Keratinocyte (primary cell): ENCODE data around the gene DPP10. TPM values are rescaled to one million over a fixed set of nuclear protein-coding genes. Genes with fewer than 3 reads are reported as not detected.

ENCODE experiments used
- DNase-seq: peaks from one replicate; pipeline ENCODE4 v3.0.0-alpha.2; 2011; ENCODE audit warnings: low read depth, missing footprints, low spot score
- FAIRE-seq: peaks from 2 replicates; lab custom pipeline; 2011; peaks lifted over from hg19 to GRCh38; lab: Jason Lieb, UNC
- H2AFZ ChIP-seq: 2 replicates; pipeline ENCODE4 v1.6.0; 2012; ENCODE audit warnings: low read length, control low read depth, inconsistent platforms; ENCODE audit not compliant: control insufficient read depth
- H3K27ac ChIP-seq: 2 replicates; pipeline ENCODE4 v1.5.1; 2011; ENCODE audit warnings: low read length; ENCODE audit not compliant: control insufficient read depth, insufficient read depth
- H3K27me3 ChIP-seq: 3 replicates; pipeline ENCODE4 v1.6.0; 2011; ENCODE audit warnings: low read length; ENCODE audit not compliant: control insufficient read depth, insufficient read depth; ENCODE audit errors: extremely low read depth
- H3K36me3 ChIP-seq, 2 experiments: 2 replicates in 1 of 2; 3 replicates in 1 of 2; pipeline ENCODE4 v1.5.1; 2011; ENCODE audit warnings: low read length in 2 of 2, mild to moderate bottlenecking in 1 of 2; ENCODE audit not compliant: control insufficient read depth in 2 of 2, insufficient read depth in 2 of 2; ENCODE audit errors: extremely low read depth in 1 of 2
- H3K4me1 ChIP-seq: 3 replicates; pipeline ENCODE4 v1.5.1; 2011; ENCODE audit warnings: low read length; ENCODE audit not compliant: control insufficient read depth, insufficient read depth; ENCODE audit errors: extremely low read depth
- H3K4me2 ChIP-seq: 3 replicates; pipeline ENCODE4 v1.6.0; 2011; ENCODE audit warnings: low read depth, low read length; ENCODE audit not compliant: control insufficient read depth, insufficient read depth; ENCODE audit errors: extremely low read depth
- H3K4me3 ChIP-seq, 3 experiments: fragments of 200-600 bp in 1 of 3; sonication (generic) in 1 of 3; 2 replicates in 2 of 3; 3 replicates in 1 of 3; pipeline ENCODE4 v1.5.1; 2011 to 2016; ENCODE audit warnings: low read length in 3 of 3, mild to moderate bottlenecking in 3 of 3, control low read depth in 2 of 3, inconsistent platforms in 1 of 3, low read depth in 1 of 3, mixed read lengths in 1 of 3, mixed run types in 1 of 3, moderate library complexity in 1 of 3; ENCODE audit not compliant: control insufficient read depth in 2 of 3, insufficient read depth in 2 of 3; ENCODE audit errors: extremely low read depth in 1 of 3
- H3K79me2 ChIP-seq: 2 replicates; pipeline ENCODE4 v1.6.0; 2012; ENCODE audit warnings: low read length; ENCODE audit not compliant: control insufficient read depth, insufficient read depth
- H3K9ac ChIP-seq: 3 replicates; pipeline ENCODE4 v1.6.0; 2011; ENCODE audit warnings: low read length; ENCODE audit not compliant: control insufficient read depth, insufficient read depth; ENCODE audit errors: extremely low read depth
- H3K9me1 ChIP-seq: 3 replicates; pipeline ENCODE4 v1.6.0; 2011; ENCODE audit warnings: low read length; ENCODE audit not compliant: control insufficient read depth, insufficient read depth; ENCODE audit errors: extremely low read depth
- H3K9me3 ChIP-seq: 2 replicates; pipeline ENCODE4 v1.5.1; 2012; ENCODE audit warnings: low read depth, low read length; ENCODE audit not compliant: control insufficient read depth
- H4K20me1 ChIP-seq: 3 replicates; pipeline ENCODE4 v1.6.0; 2011; ENCODE audit warnings: low read length; ENCODE audit not compliant: control insufficient read depth, insufficient read depth; ENCODE audit errors: extremely low read depth
- CTCF ChIP-seq, 3 experiments: IDR thresholded peaks in 1 of 3; conservative IDR thresholded peaks in 1 of 3; optimal IDR thresholded peaks in 1 of 3; 2 replicates in 2 of 3; 3 replicates in 1 of 3; pipeline versions ENCODE3 to v1.5.1; 2011; ENCODE audit warnings: low read length in 3 of 3, mild to moderate bottlenecking in 3 of 3, moderate library complexity in 2 of 3, control low read depth in 1 of 3, inconsistent platforms in 1 of 3; ENCODE audit not compliant: insufficient read depth in 2 of 3; ENCODE audit errors: extremely low read depth in 1 of 3
- EZH2 ChIP-seq: IDR thresholded peaks from one replicate; pipeline ENCODE4 v1.6.1; 2012; ENCODE audit warnings: inconsistent platforms, mild to moderate bottlenecking, low read length, moderate library complexity
- dilution Hi-C: fragments of 300-500 bp; cut with MboI; formaldehyde crosslinking; loops from one replicate; pipeline ENCODE4 v1.7.0; 2020; ENCODE audit warnings: low sequenced_read_pairs; ENCODE audit not compliant: extremely low pct_ligation_motif_present
- polyA plus RNA-seq, 5 experiments: library from polyadenylated mRNA; depleted of rRNA in 3 of 5; stranded (reverse) in 3 of 5; stranded (forward) in 1 of 5; unstranded in 1 of 5; fragments of >200 nt; gene quantifications; 1 replicate in 1 of 5; 2 replicates in 3 of 5; 3 replicates in 1 of 5; pipeline versions ENCODE4 v1.2.1 to v1.2.3, GENCODE V29; 2011 to 2012; ENCODE audit warnings: missing spikeins in 2 of 5, low read depth in 1 of 5, low replicate concordance in 1 of 5

Gene DPP10
- polyA plus RNA-seq, 1 donor (not counting 4 experiments of a cell fraction or from before 2014, with no cell fraction given): not detected

DNA sequence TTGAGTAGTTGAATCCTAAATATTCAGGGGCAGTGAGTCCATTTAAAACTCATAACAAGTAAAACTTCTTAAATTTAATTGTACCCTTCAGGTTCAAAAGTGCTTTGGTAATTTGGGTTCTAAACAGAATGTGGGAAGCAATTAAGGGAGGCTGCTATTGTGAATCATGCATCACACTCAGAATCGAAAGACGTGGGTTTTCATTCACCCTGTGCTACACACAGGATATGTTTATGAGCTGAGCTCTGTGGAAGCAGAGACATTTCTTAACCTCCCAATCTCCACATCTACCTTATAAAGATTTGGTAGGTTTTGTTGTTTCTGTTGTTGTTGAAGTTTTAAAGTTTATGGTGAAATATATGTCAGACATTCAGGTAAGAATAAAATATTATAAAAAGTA is 633.4 kb downstream of the DPP10 start:
- no peaks in the 10 kb centered on the region for H3K9me1 ChIP-seq
- H3K9me3 ChIP-seq: no peaks in the 10 kb centered on the region
- no peaks in the 10 kb centered on the region for H3K36me3 ChIP-seq
- no peak overlapping the region for H3K27ac ChIP-seq
- FAIRE-seq (no peak), DNase-seq (no peak)
- dilution Hi-C loops: no loop called here
- no peak overlapping the region for H3K4me2 ChIP-seq
- H4K20me1 ChIP-seq: no peaks in the 10 kb centered on the region
- no peak overlapping the region for H3K4me3 ChIP-seq
- no peak overlapping the region for H3K9ac ChIP-seq
- no peaks in the 10 kb centered on the region for H3K79me2 ChIP-seq
- H2AFZ ChIP-seq: no peak overlapping the region
- no peaks in the 10 kb centered on the region for H3K4me1 ChIP-seq
- TF ChIP-seq CTCF (optimal IDR thresholded peaks at IDR 0.05 in 1 of 3, IDR thresholded peaks at IDR 0.05 in 1 of 3, conservative IDR thresholded peaks at IDR 0.05 in 1 of 3; ENCODE audit: extremely low read depth in 1 of 3, insufficient read depth in 2 of 3, low read length in 3 of 3): no peak
- no peak for TF ChIP-seq EZH2
- no peaks in the 10 kb centered on the region for H3K27me3 ChIP-seq

DNA sequence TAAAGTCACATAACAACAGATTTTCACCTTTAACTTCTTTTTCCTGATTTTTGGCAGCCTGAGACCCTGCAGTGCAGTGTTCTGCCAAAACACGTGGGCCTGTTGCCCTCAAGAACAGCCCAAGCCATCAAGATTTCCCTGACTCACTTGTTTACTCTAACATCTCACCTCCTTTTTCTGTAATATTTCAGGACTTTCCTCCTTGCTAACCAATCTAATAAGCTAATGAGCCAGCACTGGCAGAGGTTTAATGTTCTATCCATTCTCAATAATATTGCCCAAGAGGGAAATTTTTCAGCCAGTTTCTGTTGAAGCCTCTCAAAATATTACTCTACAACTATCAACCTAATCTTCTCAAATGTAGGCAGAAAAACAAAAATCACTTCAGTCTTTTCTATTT is 635.2 kb downstream of the DPP10 start:
- H3K4me3 ChIP-seq: no peak overlapping the region
- no peak overlapping the region for H3K27ac ChIP-seq
- no peaks in the 10 kb centered on the region for H4K20me1 ChIP-seq
- H3K79me2 ChIP-seq: no peaks in the 10 kb centered on the region
- H2AFZ ChIP-seq: no peak overlapping the region
- no peaks in the 10 kb centered on the region for H3K9me3 ChIP-seq
- H3K9me1 ChIP-seq: no peaks in the 10 kb centered on the region
- no peak overlapping the region for H3K4me2 ChIP-seq
- H3K9ac ChIP-seq: no peak overlapping the region
- no peak for DNase-seq
- no peak for TF ChIP-seq CTCF (optimal IDR thresholded peaks at IDR 0.05 in 1 of 3, IDR thresholded peaks at IDR 0.05 in 1 of 3, conservative IDR thresholded peaks at IDR 0.05 in 1 of 3; ENCODE audit: extremely low read depth in 1 of 3, insufficient read depth in 2 of 3, low read length in 3 of 3)
- H3K36me3 ChIP-seq: no peaks in the 10 kb centered on the region
- dilution Hi-C loops: no loop called here
- H3K27me3 ChIP-seq: no peaks in the 10 kb centered on the region
- no peaks in the 10 kb centered on the region for H3K4me1 ChIP-seq
- no peak for FAIRE-seq
